ENCODE data around the gene RBMS2. TPM values are rescaled to one million over a fixed set of nuclear protein-coding genes. Genes with fewer than 3 reads are reported as not detected.
A peak's percentile ranks its signal among the peaks of the same experiment; 100 is the strongest.

The RBMS2 gene
- total RNA-seq, 4 donors from 2014 or later = 14.5 to 88.0 (median 29.1) TPM

- Histone ChIP-seq H3K4me3 (peak overlapping the region; percentile 100), H3K36me3 (peaks cover 3% of the 10 kb centered on the region), H3K4me1 (peaks cover 70% of the 10 kb centered on the region), H3K9me3 (no peaks in the 10 kb centered on the region), H3K27me3 (no peaks in the 10 kb centered on the region), H3K27ac (peak overlapping the region; percentile 98)
- TF ChIP-seq POLR2A (IDR thresholded peaks at IDR 0.05) (peak in 1 of 2 donors; percentile 41), POLR2AphosphoS5 (IDR thresholded peaks at IDR 0.05) (peak in 2 of 3 donors; percentile 14 to 56), EP300 (IDR thresholded peaks at IDR 0.05) (no peak)
- TF ChIP-seq, protein P1, sequence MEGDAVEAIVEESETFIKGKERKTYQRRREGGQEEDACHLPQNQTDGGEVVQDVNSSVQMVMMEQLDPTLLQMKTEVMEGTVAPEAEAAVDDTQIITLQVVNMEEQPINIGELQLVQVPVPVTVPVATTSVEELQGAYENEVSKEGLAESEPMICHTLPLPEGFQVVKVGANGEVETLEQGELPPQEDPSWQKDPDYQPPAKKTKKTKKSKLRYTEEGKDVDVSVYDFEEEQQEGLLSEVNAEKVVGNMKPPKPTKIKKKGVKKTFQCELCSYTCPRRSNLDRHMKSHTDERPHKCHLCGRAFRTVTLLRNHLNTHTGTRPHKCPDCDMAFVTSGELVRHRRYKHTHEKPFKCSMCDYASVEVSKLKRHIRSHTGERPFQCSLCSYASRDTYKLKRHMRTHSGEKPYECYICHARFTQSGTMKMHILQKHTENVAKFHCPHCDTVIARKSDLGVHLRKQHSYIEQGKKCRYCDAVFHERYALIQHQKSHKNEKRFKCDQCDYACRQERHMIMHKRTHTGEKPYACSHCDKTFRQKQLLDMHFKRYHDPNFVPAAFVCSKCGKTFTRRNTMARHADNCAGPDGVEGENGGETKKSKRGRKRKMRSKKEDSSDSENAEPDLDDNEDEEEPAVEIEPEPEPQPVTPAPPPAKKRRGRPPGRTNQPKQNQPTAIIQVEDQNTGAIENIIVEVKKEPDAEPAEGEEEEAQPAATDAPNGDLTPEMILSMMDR (IDR thresholded peaks at IDR 0.05) = no peak
- DNase-seq (ENCODE audit: low spot score in 2 of 2) = peak in 1 of 2 donors; percentile 82
- WGBS = 0% methylated on average over 18 of the region's 18 CpGs
Measured at GRCh38 chr12:56628671-56629458, 107.2 kb downstream of the RBMS2 start.

DNA sequence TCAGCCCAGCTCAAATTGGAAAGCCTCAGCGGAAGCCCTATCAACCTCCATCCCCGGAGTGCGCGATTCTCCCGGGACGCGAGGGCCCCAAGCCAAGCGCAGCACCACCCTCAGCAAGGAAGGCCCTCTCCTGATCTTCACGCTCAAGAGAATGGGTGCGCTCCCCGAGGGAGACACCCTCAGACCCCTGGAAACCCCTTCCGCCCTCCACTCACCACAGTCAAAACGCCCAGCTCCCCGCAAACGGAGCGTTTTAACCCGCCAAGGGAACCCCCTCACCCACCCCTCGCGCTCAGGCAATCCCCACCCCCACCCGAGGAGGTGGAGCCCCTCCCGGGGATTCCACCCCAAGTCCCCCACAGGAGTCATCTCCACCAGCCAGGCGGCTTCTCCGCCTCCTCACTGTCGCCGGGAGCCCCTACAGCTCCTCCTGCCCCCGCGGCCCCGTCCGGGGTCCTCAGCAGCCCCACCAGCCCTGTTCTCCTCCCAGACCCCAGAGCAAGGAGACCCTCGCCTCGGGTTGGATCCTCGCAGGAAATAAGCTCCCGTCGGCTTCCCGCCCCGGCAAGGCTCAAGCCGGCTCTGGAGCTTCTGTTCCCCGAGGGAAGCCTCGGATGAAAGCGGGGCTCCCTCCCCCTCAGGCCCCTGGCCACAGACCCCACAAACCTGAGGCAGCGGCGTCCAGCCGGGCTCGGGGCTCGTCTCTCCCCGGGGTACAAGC lies 108.0 kb downstream of the RBMS2 start:
- Histone ChIP-seq H3K27me3 (no peaks in the 10 kb centered on the region), H3K36me3 (peaks cover 3% of the 10 kb centered on the region), H3K4me1 (peaks cover 75% of the 10 kb centered on the region), H3K9me3 (no peaks in the 10 kb centered on the region), H3K4me3 (peak overlapping the region; percentile 100), H3K27ac (peak overlapping the region; percentile 98)
- TF ChIP-seq, protein P1 (IDR thresholded peaks at IDR 0.05) = no peak
- no peak for TF ChIP-seq POLR2AphosphoS5 (IDR thresholded peaks at IDR 0.05)
- TF ChIP-seq EP300 (IDR thresholded peaks at IDR 0.05) = no peak
- no peak for TF ChIP-seq POLR2A (IDR thresholded peaks at IDR 0.05)
- DNase-seq (ENCODE audit: low spot score in 2 of 2) = peak in 1 of 2 donors; percentile 71
- WGBS = 0% methylated on average over 26 of the region's 46 CpGs

DNA sequence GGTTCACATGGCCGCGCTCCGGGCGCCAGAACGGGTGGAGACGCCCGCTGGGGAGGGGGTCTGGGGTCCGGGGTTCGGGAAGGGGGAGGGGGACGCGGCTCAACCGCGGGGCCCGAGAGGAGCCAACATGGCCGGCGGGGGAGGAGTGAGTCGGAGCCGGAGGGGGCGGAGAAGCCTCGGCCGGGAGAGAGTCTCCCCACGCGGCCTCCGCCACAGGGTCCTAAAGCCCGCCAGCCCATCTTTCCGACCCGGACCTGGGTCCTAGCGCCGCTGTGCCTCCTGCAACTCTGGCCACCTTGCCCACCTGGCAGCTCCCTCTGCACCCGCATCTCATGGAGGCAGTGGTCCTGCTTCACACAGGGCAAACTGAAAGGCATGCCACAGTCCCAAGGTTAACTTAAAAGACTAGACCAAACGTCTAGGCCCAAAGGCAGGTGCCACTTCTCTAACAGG lies 108.6 kb downstream of the RBMS2 start, which contains the start of gene BAZ2A:
Gene BAZ2A, minus strand, starts transcription at position 147 of the 453 bp plus-strand sequence. CDS start 12,796 bp downstream, outside the sequence.
- H3K36me3 ChIP-seq = peaks cover 1% of the 10 kb centered on the region
- 0% methylated on average over 20 of the region's 31 CpGs for WGBS
- peaks cover 74% of the 10 kb centered on the region for H3K4me1 ChIP-seq
- TF ChIP-seq POLR2AphosphoS5 (IDR thresholded peaks at IDR 0.05) = peak in 1 of 3 donors; percentile 22
- no peak for TF ChIP-seq EP300 (IDR thresholded peaks at IDR 0.05)
- TF ChIP-seq, protein P1 (IDR thresholded peaks at IDR 0.05) = no peak
- no peak for TF ChIP-seq POLR2A (IDR thresholded peaks at IDR 0.05)
- H3K27ac ChIP-seq = peak within 1 kb of the TSS; percentile 98
- no peaks in the 10 kb centered on the region for H3K27me3 ChIP-seq
- no peaks in the 10 kb centered on the region for H3K9me3 ChIP-seq
- DNase-seq (ENCODE audit: low spot score in 2 of 2) = peak; percentile 92 to 96
- H3K4me3 ChIP-seq = peak within 1 kb of the TSS; percentile 100

GRCh38 chr12:56631790-56632700 lies 110.4 kb downstream of the RBMS2 start:
- Histone ChIP-seq H3K4me1 (peaks cover 78% of the 10 kb centered on the region), H3K36me3 (no peaks in the 10 kb centered on the region), H3K27ac (peak overlapping the region; percentile 90), H3K4me3 (peak overlapping the region; percentile 77), H3K27me3 (no peaks in the 10 kb centered on the region), H3K9me3 (no peaks in the 10 kb centered on the region)
- WGBS = 4% methylated on average over 12 of the region's 13 CpGs
- DNase-seq (ENCODE audit: low spot score in 2 of 2) = peak; percentile 83 to 86
- TF ChIP-seq, protein P1 (IDR thresholded peaks at IDR 0.05) = no peak
- no peak for TF ChIP-seq EP300 (IDR thresholded peaks at IDR 0.05)
- no peak for TF ChIP-seq POLR2AphosphoS5 (IDR thresholded peaks at IDR 0.05)
- no peak for TF ChIP-seq POLR2A (IDR thresholded peaks at IDR 0.05)
